ENCODE measurements around the gene ILF2. TPM values are rescaled to one million over a fixed set of nuclear protein-coding genes. Genes with fewer than 3 reads are reported as not detected.
A peak's percentile ranks its signal among the peaks of the same experiment; 100 is the strongest.

Gene ILF2
- total RNA-seq, 3 donors from 2014 or later: 92.2 to 169 (median 147) TPM

- Histone ChIP-seq H3K27ac (peak overlapping the region; percentile 98 to 100), H3K36me3 (no peaks in the 10 kb centered on the region), H3K4me1 (peaks cover 20 to 52% of the 10 kb centered on the region in 2 donors), H3K9me3 (no peaks in the 10 kb centered on the region), H3K27me3 (no peaks in the 10 kb centered on the region), H3K4me3 (peak overlapping the region; percentile 49 to 83 (median 68))
- peak in 1 of 2 donors; percentile 62 for DNase-seq (ENCODE audit: low spot score in 2 of 2)
- intact Hi-C loops (cut with DNase I; ENCODE audit: low total_unique reads): no loop called here
- TF ChIP-seq CTCF (IDR thresholded peaks at IDR 0.05) (no peak), POLR2A (IDR thresholded peaks at IDR 0.05) (no peak), POLR2AphosphoS5 (IDR thresholded peaks at IDR 0.05) (no peak)
These were observed 58.6 kb downstream of the ILF2 start for GRCh38 chr1:153612111-153612754.

Other genes with a start within 250 kb of the ILF2 start
- gene S100A7, start 210.3 kb downstream of the ILF2 start, total RNA-seq: not detected
- 100 to 1,000 TPM; 351 to 861 (median 423) TPM for gene S100A6, start 135.0 kb downstream of the ILF2 start, total RNA-seq
- not detected for gene S100A5, start 130.1 kb downstream of the ILF2 start, total RNA-seq
- 1,000 to 10,000 TPM in 1 of 3 donors, 100 to 1,000 TPM in 2; 177 to 1,015 (median 198) TPM for gene S100A4, start 125.2 kb downstream of the ILF2 start, total RNA-seq
- gene S100A3, start 121.7 kb downstream of the ILF2 start, total RNA-seq: 1 to 10 TPM in 2 of 3 donors, under 1 TPM in 1; 0.44 to 2.6 (median 2.2) TPM
- gene S100A2, start 105.1 kb downstream of the ILF2 start, total RNA-seq: 1 to 10 TPM in 1 of 3 donors, under 1 TPM in 1, not detected in 1; 0.33 to 5.4 TPM
- gene S100A16, start 57.9 kb downstream of the ILF2 start, total RNA-seq: 100 to 1,000 TPM in 2 of 3 donors, 10 to 100 TPM in 1; 52.0 to 154 (median 102) TPM
- gene S100A14, start 54.7 kb downstream of the ILF2 start, total RNA-seq: 10 to 100 TPM in 2 of 3 donors, not detected in 1; 70.1 to 99.2 TPM
- 100 to 1,000 TPM; 163 to 221 (median 198) TPM for gene S100A13, start 43.5 kb downstream of the ILF2 start, total RNA-seq
- 10 to 100 TPM in 2 of 3 donors, 1 to 10 TPM in 1; 6.1 to 40.0 (median 28.5) TPM for gene S100A1, start 42.6 kb downstream of the ILF2 start, total RNA-seq
- 100 to 1,000 TPM in 1 of 3 donors, 10 to 100 TPM in 2; 37.1 to 112 (median 71.8) TPM for gene CHTOP, start 36.9 kb downstream of the ILF2 start, total RNA-seq
- gene SNAPIN, start 12.3 kb downstream of the ILF2 start, total RNA-seq: 10 to 100 TPM; 43.3 to 70.7 (median 54.2) TPM
- 100 to 1,000 TPM in 1 of 3 donors, 10 to 100 TPM in 2; 19.9 to 134 (median 46.5) TPM for gene NPR1, start 7.7 kb upstream of the ILF2 start, total RNA-seq
- 10 to 100 TPM; 46.5 to 53.4 (median 51.7) TPM for gene INTS3, start 57.1 kb upstream of the ILF2 start, total RNA-seq
- gene SLC27A3, start 104.4 kb upstream of the ILF2 start, total RNA-seq: 10 to 100 TPM; 23.0 to 36.2 (median 31.5) TPM

Measured in breast epithelium (tissue), 4 donors.